GM23338 (cell line): ENCODE results near the gene PPTC7. TPM values are rescaled to one million over a fixed set of nuclear protein-coding genes. Genes with fewer than 3 reads are reported as not detected.
"Not testable (repeated sequence)": the region's sequence is repeated elsewhere in the genome, so short reads cannot be mapped to it uniquely, and the experiment has no call there.

Source experiments
- ATAC-seq: fragments of 200-7000 bp; cut with Tn5 transposase; 3 replicates; pipeline ENCODE4 v1.9.1; 2020
- DNase-seq: peaks from one replicate; pipeline ENCODE4 v3.0.0-alpha.2; 2015; ENCODE audit warnings: low spot score
- H2AFZ ChIP-seq: fragments of 200-600 bp; sonication (generic); 2 replicates; pipeline ENCODE4 v1.8.0; 2016; ENCODE audit warnings: antibody characterized with exemption, mild to moderate bottlenecking, moderate library complexity
- H3F3A ChIP-seq: fragments of 200-600 bp; sonication (generic); replicated peaks from 2 replicates; pipeline ENCODE4 v1.8.0; 2017; ENCODE audit warnings: antibody characterized with exemption, mixed run types, low read depth
- H3K27ac ChIP-seq: fragments of 200-600 bp; sonication (generic); 2 replicates; pipeline ENCODE4 v1.6.1; 2016; ENCODE audit warnings: low read depth
- H3K27me3 ChIP-seq: fragments of 200-600 bp; sonication (generic); 2 replicates; pipeline ENCODE4 v1.8.0; 2016; ENCODE audit warnings: mild to moderate bottlenecking, mixed run types, moderate library complexity; ENCODE audit not compliant: insufficient read depth
- H3K36me3 ChIP-seq: fragments of 200-600 bp; sonication (generic); 2 replicates; pipeline ENCODE4 v1.8.0; 2016; ENCODE audit warnings: mild to moderate bottlenecking; ENCODE audit not compliant: insufficient read depth
- H3K4me1 ChIP-seq: fragments of 200-600 bp; sonication (generic); 2 replicates; pipeline ENCODE4 v1.8.0; 2016; ENCODE audit warnings: mild to moderate bottlenecking, moderate library complexity; ENCODE audit not compliant: insufficient read depth
- H3K4me2 ChIP-seq: fragments of 200-600 bp; sonication (generic); 2 replicates; pipeline ENCODE4 v1.7.1; 2017; ENCODE audit warnings: mixed run types
- H3K4me3 ChIP-seq: fragments of 200-600 bp; sonication (generic); 2 replicates; pipeline ENCODE4 v1.6.1; 2016; ENCODE audit warnings: mixed run types
- H3K79me2 ChIP-seq: fragments of 200-600 bp; sonication (generic); replicated peaks from 2 replicates; pipeline ENCODE4 v1.8.0; 2017; ENCODE audit warnings: mild to moderate bottlenecking; ENCODE audit not compliant: insufficient read depth
- H3K9me2 ChIP-seq: fragments of 200-600 bp; sonication (generic); 2 replicates; pipeline ENCODE4 v1.8.0; 2017; ENCODE audit not compliant: insufficient read depth
- H4K20me1 ChIP-seq: fragments of 200-600 bp; sonication (generic); replicated peaks from 2 replicates; pipeline ENCODE4 v1.8.0; 2017; ENCODE audit warnings: mild to moderate bottlenecking; ENCODE audit not compliant: insufficient read depth
- H3K27ac Mint-ChIP-seq: 2 replicates; pipeline ENCODE4 v1.8.0; 2020; ENCODE audit warnings: inconsistent platforms, mild to moderate bottlenecking, moderate library complexity, mixed read lengths
- H3K27me3 Mint-ChIP-seq: 3 replicates; pipeline ENCODE4 v1.8.0; 2022; ENCODE audit warnings: low read depth, mild to moderate bottlenecking, moderate library complexity, mixed read lengths, inconsistent platforms; ENCODE audit not compliant: insufficient read depth, poor library complexity
- H3K36me3 Mint-ChIP-seq: 3 replicates; pipeline ENCODE4 v1.8.0; 2021; ENCODE audit warnings: low read depth, mild to moderate bottlenecking, inconsistent platforms, moderate library complexity, mixed read lengths
- H3K4me1 Mint-ChIP-seq: 3 replicates; pipeline ENCODE4 v1.8.0; 2020; ENCODE audit warnings: mild to moderate bottlenecking, inconsistent platforms, mixed read lengths
- H3K4me3 Mint-ChIP-seq: 3 replicates; pipeline ENCODE4 v1.8.0; 2021; ENCODE audit warnings: moderate library complexity, mild to moderate bottlenecking, inconsistent platforms, mixed read lengths
- H3K9me3 Mint-ChIP-seq: 3 replicates; pipeline ENCODE4 v1.8.0; 2020; ENCODE audit warnings: moderate library complexity, mild to moderate bottlenecking, inconsistent platforms, mixed read lengths
- EZH2 ChIP-seq: fragments of 200-600 bp; sonication (generic); IDR thresholded peaks from one replicate; pipeline ENCODE4 v1.8.0; 2017; ENCODE audit warnings: antibody characterized with exemption, mild to moderate bottlenecking, low read depth; ENCODE audit not compliant: unreplicated experiment
- EZH2phosphoT487 ChIP-seq: fragments of 200-600 bp; sonication (generic); IDR thresholded peaks from one replicate; pipeline ENCODE4 v1.8.1; 2018; ENCODE audit warnings: antibody characterized with exemption; ENCODE audit not compliant: unreplicated experiment
- JUNB ChIP-seq: IDR thresholded peaks from one replicate; pipeline ENCODE4 v1.6.1; 2016; ENCODE audit warnings: antibody characterized with exemption; ENCODE audit not compliant: unreplicated experiment
- POLR2AphosphoS5 ChIP-seq: IDR thresholded peaks from 2 replicates; pipeline ENCODE4 v1.6.1; 2016; ENCODE audit warnings: antibody characterized with exemption, low read depth
- ZNF114 ChIP-seq: fragments of 250-450 bp; sonication (Bioruptor Pico); IDR thresholded peaks from 2 replicates; pipeline ENCODE4 v1.5.0; 2020; ENCODE audit warnings: mild to moderate bottlenecking, moderate library complexity
- ZNF331 ChIP-seq: fragments of 250-450 bp; sonication (Bioruptor Pico); IDR thresholded peaks from 2 replicates; pipeline ENCODE4 v1.5.0; 2020; ENCODE audit warnings: low read depth, mild to moderate bottlenecking, moderate library complexity
- polyA plus RNA-seq: library from polyadenylated mRNA; unstranded; fragments of >200 nt; fragmentation: Nextera tagmentation; extraction: Ambion mirVana; gene quantifications from 2 replicates; pipeline ENCODE4 v1.2.1, GENCODE V29; 2016
- total RNA-seq: library from RNA; depleted of rRNA; stranded (reverse); fragments of >200 nt; shearing (Covaris generic); gene quantifications from 2 replicates; pipeline ENCODE4 v1.2.3, GENCODE V29; 2014
- TF ChIP-seq, protein P1 (sequence below): fragments of 250-450 bp; sonication (Bioruptor Pico); IDR thresholded peaks from 2 replicates; pipeline ENCODE4 v1.5.0; 2020; ENCODE audit warnings: mild to moderate bottlenecking, moderate library complexity
- TF ChIP-seq, protein P2 (sequence below): IDR thresholded peaks from one replicate; pipeline ENCODE4 v1.6.1; 2018; ENCODE audit warnings: antibody characterized with exemption; ENCODE audit not compliant: unreplicated experiment
- TF ChIP-seq, protein P3 (sequence below), 2 experiments: fragments of 200-600 bp in 1 of 2; sonication (generic) in 1 of 2; conservative IDR thresholded peaks; 2 replicates each; pipeline versions ENCODE4 v1.5.1 to v1.6.1; 2016 to 2017; ENCODE audit warnings: antibody characterized with exemption in 2 of 2, low read depth in 2 of 2, mild to moderate bottlenecking in 2 of 2, moderate library complexity in 1 of 2

Gene PPTC7
- total and polyA plus RNA-seq, 2 experiments from 2014 or later = 7.5 to 17.5 TPM

- peaks cover 19% of the 10 kb centered on the region for H4K20me1 ChIP-seq
- Mint-ChIP-seq H3K36me3 (peaks cover 41% of the 10 kb centered on the region), H3K9me3 (peaks cover 31% of the 10 kb centered on the region)
- H3K79me2 ChIP-seq = peaks cover 87% of the 10 kb centered on the region
- H3K9me2 ChIP-seq, H3K27ac Mint-ChIP-seq, H3K27ac ChIP-seq, H3K27me3 Mint-ChIP-seq, H3K36me3 ChIP-seq, H3F3A ChIP-seq, ATAC-seq, H3K4me1 Mint-ChIP-seq, H3K4me3 Mint-ChIP-seq, H3K27me3 ChIP-seq, H2AFZ ChIP-seq, H3K4me2 ChIP-seq, H3K4me1 ChIP-seq, H3K4me3 ChIP-seq, DNase-seq: not testable (repeated sequence)
These were observed 13.3 kb downstream of the PPTC7 start for GRCh38 chr12:110569838-110570237.

GRCh38 chr12:110568752-110569151, 14.4 kb downstream of the PPTC7 start:
- Mint-ChIP-seq H3K9me3 (peaks cover 31% of the 10 kb centered on the region), H3K36me3 (peaks cover 41% of the 10 kb centered on the region), H3K27me3 (no peaks in the 10 kb centered on the region), H3K4me1 (peaks cover 7% of the 10 kb centered on the region), H3K4me3 (no peak overlapping the region), H3K27ac (no peak overlapping the region)
- Histone ChIP-seq H2AFZ (no peak overlapping the region), H3K4me3 (no peak overlapping the region), H3K9me2 (no peaks in the 10 kb centered on the region), H4K20me1 (peaks cover 14% of the 10 kb centered on the region), H3K27me3 (no peaks in the 10 kb centered on the region), H3K36me3 (peaks cover 9% of the 10 kb centered on the region), H3F3A (no peaks in the 10 kb centered on the region), H3K4me1 (no peaks in the 10 kb centered on the region), H3K4me2 (no peak overlapping the region), H3K27ac (no peak overlapping the region), H3K79me2 (peaks cover 87% of the 10 kb centered on the region)
- DNase-seq (no peak), ATAC-seq (no peak)
- no peak for TF ChIP-seq ZNF114 (CRISPR knock-in tag)
- no peak for TF ChIP-seq EZH2
- no peak for TF ChIP-seq EZH2phosphoT487
- TF ChIP-seq, protein P1, sequence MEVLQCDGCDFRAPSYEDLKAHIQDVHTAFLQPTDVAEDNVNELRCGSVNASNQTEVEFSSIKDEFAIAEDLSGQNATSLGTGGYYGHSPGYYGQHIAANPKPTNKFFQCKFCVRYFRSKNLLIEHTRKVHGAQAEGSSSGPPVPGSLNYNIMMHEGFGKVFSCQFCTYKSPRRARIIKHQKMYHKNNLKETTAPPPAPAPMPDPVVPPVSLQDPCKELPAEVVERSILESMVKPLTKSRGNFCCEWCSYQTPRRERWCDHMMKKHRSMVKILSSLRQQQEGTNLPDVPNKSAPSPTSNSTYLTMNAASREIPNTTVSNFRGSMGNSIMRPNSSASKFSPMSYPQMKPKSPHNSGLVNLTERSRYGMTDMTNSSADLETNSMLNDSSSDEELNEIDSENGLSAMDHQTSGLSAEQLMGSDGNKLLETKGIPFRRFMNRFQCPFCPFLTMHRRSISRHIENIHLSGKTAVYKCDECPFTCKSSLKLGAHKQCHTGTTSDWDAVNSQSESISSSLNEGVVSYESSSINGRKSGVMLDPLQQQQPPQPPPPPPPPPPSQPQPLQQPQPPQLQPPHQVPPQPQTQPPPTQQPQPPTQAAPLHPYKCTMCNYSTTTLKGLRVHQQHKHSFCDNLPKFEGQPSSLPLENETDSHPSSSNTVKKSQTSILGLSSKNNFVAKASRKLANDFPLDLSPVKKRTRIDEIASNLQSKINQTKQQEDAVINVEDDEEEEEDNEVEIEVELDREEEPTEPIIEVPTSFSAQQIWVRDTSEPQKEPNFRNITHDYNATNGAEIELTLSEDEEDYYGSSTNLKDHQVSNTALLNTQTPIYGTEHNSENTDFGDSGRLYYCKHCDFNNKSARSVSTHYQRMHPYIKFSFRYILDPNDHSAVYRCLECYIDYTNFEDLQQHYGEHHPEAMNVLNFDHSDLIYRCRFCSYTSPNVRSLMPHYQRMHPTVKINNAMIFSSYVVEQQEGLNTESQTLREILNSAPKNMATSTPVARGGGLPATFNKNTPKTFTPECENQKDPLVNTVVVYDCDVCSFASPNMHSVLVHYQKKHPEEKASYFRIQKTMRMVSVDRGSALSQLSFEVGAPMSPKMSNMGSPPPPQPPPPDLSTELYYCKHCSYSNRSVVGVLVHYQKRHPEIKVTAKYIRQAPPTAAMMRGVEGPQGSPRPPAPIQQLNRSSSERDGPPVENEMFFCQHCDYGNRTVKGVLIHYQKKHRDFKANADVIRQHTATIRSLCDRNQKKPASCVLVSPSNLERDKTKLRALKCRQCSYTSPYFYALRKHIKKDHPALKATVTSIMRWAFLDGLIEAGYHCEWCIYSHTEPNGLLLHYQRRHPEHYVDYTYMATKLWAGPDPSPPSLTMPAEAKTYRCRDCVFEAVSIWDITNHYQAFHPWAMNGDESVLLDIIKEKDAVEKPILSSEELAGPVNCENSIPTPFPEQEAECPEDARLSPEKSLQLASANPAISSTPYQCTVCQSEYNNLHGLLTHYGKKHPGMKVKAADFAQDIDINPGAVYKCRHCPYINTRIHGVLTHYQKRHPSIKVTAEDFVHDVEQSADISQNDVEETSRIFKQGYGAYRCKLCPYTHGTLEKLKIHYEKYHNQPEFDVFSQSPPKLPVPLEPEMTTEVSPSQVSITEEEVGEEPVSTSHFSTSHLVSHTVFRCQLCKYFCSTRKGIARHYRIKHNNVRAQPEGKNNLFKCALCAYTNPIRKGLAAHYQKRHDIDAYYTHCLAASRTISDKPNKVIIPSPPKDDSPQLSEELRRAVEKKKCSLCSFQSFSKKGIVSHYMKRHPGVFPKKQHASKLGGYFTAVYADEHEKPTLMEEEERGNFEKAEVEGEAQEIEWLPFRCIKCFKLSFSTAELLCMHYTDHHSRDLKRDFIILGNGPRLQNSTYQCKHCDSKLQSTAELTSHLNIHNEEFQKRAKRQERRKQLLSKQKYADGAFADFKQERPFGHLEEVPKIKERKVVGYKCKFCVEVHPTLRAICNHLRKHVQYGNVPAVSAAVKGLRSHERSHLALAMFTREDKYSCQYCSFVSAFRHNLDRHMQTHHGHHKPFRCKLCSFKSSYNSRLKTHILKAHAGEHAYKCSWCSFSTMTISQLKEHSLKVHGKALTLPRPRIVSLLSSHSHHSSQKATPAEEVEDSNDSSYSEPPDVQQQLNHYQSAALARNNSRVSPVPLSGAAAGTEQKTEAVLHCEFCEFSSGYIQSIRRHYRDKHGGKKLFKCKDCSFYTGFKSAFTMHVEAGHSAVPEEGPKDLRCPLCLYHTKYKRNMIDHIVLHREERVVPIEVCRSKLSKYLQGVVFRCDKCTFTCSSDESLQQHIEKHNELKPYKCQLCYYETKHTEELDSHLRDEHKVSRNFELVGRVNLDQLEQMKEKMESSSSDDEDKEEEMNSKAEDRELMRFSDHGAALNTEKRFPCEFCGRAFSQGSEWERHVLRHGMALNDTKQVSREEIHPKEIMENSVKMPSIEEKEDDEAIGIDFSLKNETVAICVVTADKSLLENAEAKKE (CRISPR knock-in tag) = no peak
- TF ChIP-seq, protein P2, sequence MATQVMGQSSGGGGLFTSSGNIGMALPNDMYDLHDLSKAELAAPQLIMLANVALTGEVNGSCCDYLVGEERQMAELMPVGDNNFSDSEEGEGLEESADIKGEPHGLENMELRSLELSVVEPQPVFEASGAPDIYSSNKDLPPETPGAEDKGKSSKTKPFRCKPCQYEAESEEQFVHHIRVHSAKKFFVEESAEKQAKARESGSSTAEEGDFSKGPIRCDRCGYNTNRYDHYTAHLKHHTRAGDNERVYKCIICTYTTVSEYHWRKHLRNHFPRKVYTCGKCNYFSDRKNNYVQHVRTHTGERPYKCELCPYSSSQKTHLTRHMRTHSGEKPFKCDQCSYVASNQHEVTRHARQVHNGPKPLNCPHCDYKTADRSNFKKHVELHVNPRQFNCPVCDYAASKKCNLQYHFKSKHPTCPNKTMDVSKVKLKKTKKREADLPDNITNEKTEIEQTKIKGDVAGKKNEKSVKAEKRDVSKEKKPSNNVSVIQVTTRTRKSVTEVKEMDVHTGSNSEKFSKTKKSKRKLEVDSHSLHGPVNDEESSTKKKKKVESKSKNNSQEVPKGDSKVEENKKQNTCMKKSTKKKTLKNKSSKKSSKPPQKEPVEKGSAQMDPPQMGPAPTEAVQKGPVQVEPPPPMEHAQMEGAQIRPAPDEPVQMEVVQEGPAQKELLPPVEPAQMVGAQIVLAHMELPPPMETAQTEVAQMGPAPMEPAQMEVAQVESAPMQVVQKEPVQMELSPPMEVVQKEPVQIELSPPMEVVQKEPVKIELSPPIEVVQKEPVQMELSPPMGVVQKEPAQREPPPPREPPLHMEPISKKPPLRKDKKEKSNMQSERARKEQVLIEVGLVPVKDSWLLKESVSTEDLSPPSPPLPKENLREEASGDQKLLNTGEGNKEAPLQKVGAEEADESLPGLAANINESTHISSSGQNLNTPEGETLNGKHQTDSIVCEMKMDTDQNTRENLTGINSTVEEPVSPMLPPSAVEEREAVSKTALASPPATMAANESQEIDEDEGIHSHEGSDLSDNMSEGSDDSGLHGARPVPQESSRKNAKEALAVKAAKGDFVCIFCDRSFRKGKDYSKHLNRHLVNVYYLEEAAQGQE = no peak
- no peak for TF ChIP-seq JUNB
- TF ChIP-seq, protein P3, sequence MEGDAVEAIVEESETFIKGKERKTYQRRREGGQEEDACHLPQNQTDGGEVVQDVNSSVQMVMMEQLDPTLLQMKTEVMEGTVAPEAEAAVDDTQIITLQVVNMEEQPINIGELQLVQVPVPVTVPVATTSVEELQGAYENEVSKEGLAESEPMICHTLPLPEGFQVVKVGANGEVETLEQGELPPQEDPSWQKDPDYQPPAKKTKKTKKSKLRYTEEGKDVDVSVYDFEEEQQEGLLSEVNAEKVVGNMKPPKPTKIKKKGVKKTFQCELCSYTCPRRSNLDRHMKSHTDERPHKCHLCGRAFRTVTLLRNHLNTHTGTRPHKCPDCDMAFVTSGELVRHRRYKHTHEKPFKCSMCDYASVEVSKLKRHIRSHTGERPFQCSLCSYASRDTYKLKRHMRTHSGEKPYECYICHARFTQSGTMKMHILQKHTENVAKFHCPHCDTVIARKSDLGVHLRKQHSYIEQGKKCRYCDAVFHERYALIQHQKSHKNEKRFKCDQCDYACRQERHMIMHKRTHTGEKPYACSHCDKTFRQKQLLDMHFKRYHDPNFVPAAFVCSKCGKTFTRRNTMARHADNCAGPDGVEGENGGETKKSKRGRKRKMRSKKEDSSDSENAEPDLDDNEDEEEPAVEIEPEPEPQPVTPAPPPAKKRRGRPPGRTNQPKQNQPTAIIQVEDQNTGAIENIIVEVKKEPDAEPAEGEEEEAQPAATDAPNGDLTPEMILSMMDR (conservative IDR thresholded peaks at IDR 0.05; ENCODE audit: low read depth in 2 of 2) = no peak
- no peak for TF ChIP-seq ZNF331
- TF ChIP-seq POLR2AphosphoS5 = no peak
